K562 (cell line): ENCODE measurements around the gene MIDN. TPM values are rescaled to one million over a fixed set of nuclear protein-coding genes. Genes with fewer than 3 reads are reported as not detected.

Experiments used
- CBX3 ChIP-seq, 2 experiments: IDR thresholded peaks; 1 replicate in 1 of 2; 2 replicates in 1 of 2; pipeline ENCODE4 v1.6.1; 2012; ENCODE audit warnings: inconsistent platforms in 2 of 2, low read length in 2 of 2, borderline replicate concordance in 1 of 2, control low read depth in 1 of 2
- GATAD2B ChIP-seq: fragments of 450-650 bp; IDR thresholded peaks from 2 replicates; pipeline ENCODE4 v1.6.1; 2017; ENCODE audit warnings: mild to moderate bottlenecking, borderline replicate concordance
- NFXL1 ChIP-seq: fragments of 450-650 bp; formaldehyde crosslinking; IDR thresholded peaks from 2 replicates; pipeline ENCODE4 v1.4.0; 2021; ENCODE audit warnings: mild to moderate bottlenecking
- RNF2 ChIP-seq: sonication (generic); IDR thresholded peaks from 2 replicates; pipeline ENCODE4 v1.6.1; 2016
- SAFB ChIP-seq: fragments of 200-400 bp; formaldehyde crosslinking; IDR thresholded peaks from 2 replicates; pipeline ENCODE4 v1.6.1; 2017; ENCODE audit warnings: low read depth, low read length, borderline replicate concordance
- STAT5B ChIP-seq: fragments of 250-450 bp; sonication (Bioruptor Pico); IDR thresholded peaks from 2 replicates; pipeline ENCODE4 v1.8.0; 2021; ENCODE audit warnings: mild to moderate bottlenecking, inconsistent platforms
- TBL1XR1 ChIP-seq, 2 experiments: IDR thresholded peaks; 2 replicates each; pipeline ENCODE4 v1.6.1; 2012; ENCODE audit warnings: improper control_type of control experiment in 2 of 2, low read length in 2 of 2, mild to moderate bottlenecking in 1 of 2
- ZKSCAN8 ChIP-seq: fragments of 200-800 bp; sonication (Bioruptor generic); IDR thresholded peaks from 2 replicates; pipeline ENCODE4 v1.6.1; 2016; ENCODE audit warnings: missing genetic modification characterization, missing compliant biosample characterization
- ZNF695 ChIP-seq: fragments of 450-650 bp; formaldehyde crosslinking; IDR thresholded peaks from 2 replicates; pipeline ENCODE4 v1.4.0; 2020; ENCODE audit warnings: mild to moderate bottlenecking, moderate library complexity
- ZNF830 ChIP-seq: fragments of 250-450 bp; sonication (Bioruptor Pico); IDR thresholded peaks from 2 replicates; pipeline ENCODE4 v1.5.0; 2021; ENCODE audit warnings: mild to moderate bottlenecking
- polyA plus RNA-seq, 8 experiments: library from polyadenylated mRNA; depleted of rRNA in 4 of 8; stranded (reverse) in 5 of 8; unstranded in 3 of 8; fragments of >200 nt; fragmentation: Nextera tagmentation in 2 of 8; fragmentation: Illumina TruSeq in 1 of 8; extraction: Ambion mirVana in 2 of 8; extraction: Trizol in 1 of 8; gene quantifications; 2 replicates each; pipeline versions ENCODE4 v1.2.1 to v1.2.3, GENCODE V29; 2011 to 2014; ENCODE audit warnings: inconsistent platforms in 1 of 8, missing spikeins in 1 of 8
- total RNA-seq, 7 experiments: library from RNA; depleted of rRNA in 6 of 7; stranded (reverse); fragments of >200 nt in 6 of 7; fragmentation: Illumina TruSeq in 2 of 7; extraction: Trizol in 2 of 7; gene quantifications; 2 replicates each; pipeline versions ENCODE4 v1.2.1 to v1.2.3, GENCODE V29; 2011 to 2021; ENCODE audit warnings: low replicate concordance in 1 of 7
- TF ChIP-seq, protein P1 (sequence below): fragments of 450-650 bp; conservative IDR thresholded peaks from 2 replicates; pipeline ENCODE4 v1.6.1; 2016; ENCODE audit warnings: missing genetic modification characterization, low read depth, mild to moderate bottlenecking, control low read depth, missing compliant biosample characterization
- TF ChIP-seq, protein P2 (sequence below): fragments of 450-650 bp; IDR thresholded peaks from 2 replicates; pipeline ENCODE4 v1.6.1; 2018; ENCODE audit not compliant: partially characterized antibody
- TF ChIP-seq, protein P3 (sequence below): fragments of 250-450 bp; sonication (Bioruptor Pico); IDR thresholded peaks from 2 replicates; pipeline ENCODE4 v1.5.0; 2020; ENCODE audit warnings: mild to moderate bottlenecking
- TF ChIP-seq, protein P4 (sequence below): fragments of 450-650 bp; IDR thresholded peaks from 2 replicates; pipeline ENCODE4 v1.6.1; 2016; ENCODE audit warnings: antibody characterized with exemption
- TF ChIP-seq, protein P5 (sequence below): sonication (generic); formaldehyde crosslinking; IDR thresholded peaks from 2 replicates; pipeline ENCODE4 v1.8.0; 2022; ENCODE audit warnings: mild to moderate bottlenecking, missing genetic modification reagents
- TF ChIP-seq, protein P6 (sequence below): fragments of 250-450 bp; sonication (Bioruptor Pico); IDR thresholded peaks from 2 replicates; pipeline ENCODE4 v1.4.0; 2020; ENCODE audit warnings: mild to moderate bottlenecking, moderate library complexity

MIDN gene
- total and polyA plus RNA-seq, 9 of the 15 experiments (the other 6 are each of a cell fraction or from before 2014, with no cell fraction given): 0.17 to 120 (median 10.1) TPM

DNA sequence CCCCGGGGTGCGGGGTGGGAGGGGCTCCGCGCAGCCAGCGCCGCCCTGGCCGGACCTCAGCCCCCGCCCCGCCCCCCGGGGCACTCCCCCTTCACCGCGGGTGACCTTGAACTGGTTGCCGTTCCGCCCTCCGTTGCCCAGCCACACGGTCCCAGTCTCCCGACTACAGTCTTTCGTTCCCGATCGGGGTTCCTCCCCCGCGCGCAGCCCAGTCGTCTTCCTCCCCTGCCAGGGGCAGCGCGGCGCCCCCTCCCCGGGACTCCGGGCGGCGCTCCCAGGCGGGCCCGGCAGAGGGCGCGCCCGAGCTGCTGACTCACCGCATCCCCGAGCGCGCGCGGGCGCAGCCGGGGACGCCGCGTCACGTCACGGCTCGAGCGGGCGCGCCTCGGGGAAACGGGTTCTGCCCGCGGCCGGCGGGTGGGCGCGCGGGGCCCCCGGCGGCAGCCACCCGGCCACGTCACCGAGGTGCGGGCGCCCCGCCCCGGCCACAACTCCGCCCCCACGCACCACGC, 459 bp downstream of the MIDN start (continued):
- TF ChIP-seq ZNF695 (CRISPR knock-in tag): no peak
- peak; percentile 99 for TF ChIP-seq GATAD2B
- TF ChIP-seq RNF2: no peak
- 0 out of 4 replicates have a peak, but pooled peaks of 1 of the 2 experiments have one; percentile 13 for TF ChIP-seq TBL1XR1 (IDR thresholded peaks at IDR 0.05; ENCODE audit: low read length in 2 of 2)
- no peak for TF ChIP-seq CBX3 (IDR thresholded peaks at IDR 0.05; ENCODE audit: borderline replicate concordance in 1 of 2, low read length in 2 of 2)
- TF ChIP-seq, protein P1, sequence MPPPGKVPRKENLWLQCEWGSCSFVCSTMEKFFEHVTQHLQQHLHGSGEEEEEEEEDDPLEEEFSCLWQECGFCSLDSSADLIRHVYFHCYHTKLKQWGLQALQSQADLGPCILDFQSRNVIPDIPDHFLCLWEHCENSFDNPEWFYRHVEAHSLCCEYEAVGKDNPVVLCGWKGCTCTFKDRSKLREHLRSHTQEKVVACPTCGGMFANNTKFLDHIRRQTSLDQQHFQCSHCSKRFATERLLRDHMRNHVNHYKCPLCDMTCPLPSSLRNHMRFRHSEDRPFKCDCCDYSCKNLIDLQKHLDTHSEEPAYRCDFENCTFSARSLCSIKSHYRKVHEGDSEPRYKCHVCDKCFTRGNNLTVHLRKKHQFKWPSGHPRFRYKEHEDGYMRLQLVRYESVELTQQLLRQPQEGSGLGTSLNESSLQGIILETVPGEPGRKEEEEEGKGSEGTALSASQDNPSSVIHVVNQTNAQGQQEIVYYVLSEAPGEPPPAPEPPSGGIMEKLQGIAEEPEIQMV: no peak
- TF ChIP-seq NFXL1: no peak
- no peak for TF ChIP-seq ZNF830 (CRISPR knock-in tag)
- peak; percentile 93 for TF ChIP-seq SAFB
- no peak for TF ChIP-seq ZKSCAN8 (CRISPR knock-in tag)
- TF ChIP-seq, protein P2, sequence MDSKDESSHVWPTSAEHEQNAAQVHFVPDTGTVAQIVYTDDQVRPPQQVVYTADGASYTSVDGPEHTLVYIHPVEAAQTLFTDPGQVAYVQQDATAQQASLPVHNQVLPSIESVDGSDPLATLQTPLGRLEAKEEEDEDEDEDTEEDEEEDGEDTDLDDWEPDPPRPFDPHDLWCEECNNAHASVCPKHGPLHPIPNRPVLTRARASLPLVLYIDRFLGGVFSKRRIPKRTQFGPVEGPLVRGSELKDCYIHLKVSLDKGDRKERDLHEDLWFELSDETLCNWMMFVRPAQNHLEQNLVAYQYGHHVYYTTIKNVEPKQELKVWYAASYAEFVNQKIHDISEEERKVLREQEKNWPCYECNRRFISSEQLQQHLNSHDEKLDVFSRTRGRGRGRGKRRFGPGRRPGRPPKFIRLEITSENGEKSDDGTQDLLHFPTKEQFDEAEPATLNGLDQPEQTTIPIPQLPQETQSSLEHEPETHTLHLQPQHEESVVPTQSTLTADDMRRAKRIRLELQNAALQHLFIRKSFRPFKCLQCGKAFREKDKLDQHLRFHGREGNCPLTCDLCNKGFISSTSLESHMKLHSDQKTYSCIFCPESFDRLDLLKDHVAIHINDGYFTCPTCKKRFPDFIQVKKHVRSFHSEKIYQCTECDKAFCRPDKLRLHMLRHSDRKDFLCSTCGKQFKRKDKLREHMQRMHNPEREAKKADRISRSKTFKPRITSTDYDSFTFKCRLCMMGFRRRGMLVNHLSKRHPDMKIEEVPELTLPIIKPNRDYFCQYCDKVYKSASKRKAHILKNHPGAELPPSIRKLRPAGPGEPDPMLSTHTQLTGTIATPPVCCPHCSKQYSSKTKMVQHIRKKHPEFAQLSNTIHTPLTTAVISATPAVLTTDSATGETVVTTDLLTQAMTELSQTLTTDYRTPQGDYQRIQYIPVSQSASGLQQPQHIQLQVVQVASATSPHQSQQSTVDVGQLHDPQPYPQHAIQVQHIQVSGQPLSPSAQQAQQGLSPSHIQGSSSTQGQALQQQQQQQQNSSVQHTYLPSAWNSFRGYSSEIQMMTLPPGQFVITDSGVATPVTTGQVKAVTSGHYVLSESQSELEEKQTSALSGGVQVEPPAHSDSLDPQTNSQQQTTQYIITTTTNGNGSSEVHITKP: no peak
- TF ChIP-seq, protein P3, sequence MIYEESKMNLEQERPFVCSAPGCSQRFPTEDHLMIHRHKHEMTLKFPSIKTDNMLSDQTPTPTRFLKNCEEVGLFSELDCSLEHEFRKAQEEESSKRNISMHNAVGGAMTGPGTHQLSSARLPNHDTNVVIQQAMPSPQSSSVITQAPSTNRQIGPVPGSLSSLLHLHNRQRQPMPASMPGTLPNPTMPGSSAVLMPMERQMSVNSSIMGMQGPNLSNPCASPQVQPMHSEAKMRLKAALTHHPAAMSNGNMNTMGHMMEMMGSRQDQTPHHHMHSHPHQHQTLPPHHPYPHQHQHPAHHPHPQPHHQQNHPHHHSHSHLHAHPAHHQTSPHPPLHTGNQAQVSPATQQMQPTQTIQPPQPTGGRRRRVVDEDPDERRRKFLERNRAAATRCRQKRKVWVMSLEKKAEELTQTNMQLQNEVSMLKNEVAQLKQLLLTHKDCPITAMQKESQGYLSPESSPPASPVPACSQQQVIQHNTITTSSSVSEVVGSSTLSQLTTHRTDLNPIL (CRISPR knock-in tag): no peak
- TF ChIP-seq STAT5B (CRISPR knock-in tag): no peak
- TF ChIP-seq, protein P4, sequence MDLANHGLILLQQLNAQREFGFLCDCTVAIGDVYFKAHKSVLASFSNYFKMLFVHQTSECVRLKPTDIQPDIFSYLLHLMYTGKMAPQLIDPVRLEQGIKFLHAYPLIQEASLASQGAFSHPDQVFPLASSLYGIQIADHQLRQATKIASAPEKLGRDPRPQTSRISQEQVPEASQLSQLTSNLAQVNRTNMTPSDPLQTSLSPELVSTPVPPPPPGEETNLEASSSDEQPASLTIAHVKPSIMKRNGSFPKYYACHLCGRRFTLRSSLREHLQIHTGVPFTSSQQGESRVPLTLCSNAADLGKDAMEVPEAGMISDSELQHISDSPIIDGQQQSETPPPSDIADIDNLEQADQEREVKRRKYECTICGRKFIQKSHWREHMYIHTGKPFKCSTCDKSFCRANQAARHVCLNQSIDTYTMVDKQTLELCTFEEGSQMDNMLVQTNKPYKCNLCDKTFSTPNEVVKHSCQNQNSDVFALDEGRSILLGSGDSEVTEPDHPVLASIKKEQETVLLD: 0 out of 2 replicates have a peak, but pooled peaks have one; percentile 61
- TF ChIP-seq, protein P5, sequence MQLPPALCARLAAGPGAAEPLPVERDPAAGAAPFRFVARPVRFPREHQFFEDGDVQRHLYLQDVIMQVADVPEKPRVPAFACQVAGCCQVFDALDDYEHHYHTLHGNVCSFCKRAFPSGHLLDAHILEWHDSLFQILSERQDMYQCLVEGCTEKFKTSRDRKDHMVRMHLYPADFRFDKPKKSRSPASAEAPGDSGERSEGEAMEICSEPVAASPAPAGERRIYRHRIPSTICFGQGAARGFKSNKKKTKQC: no peak
- TF ChIP-seq, protein P6, sequence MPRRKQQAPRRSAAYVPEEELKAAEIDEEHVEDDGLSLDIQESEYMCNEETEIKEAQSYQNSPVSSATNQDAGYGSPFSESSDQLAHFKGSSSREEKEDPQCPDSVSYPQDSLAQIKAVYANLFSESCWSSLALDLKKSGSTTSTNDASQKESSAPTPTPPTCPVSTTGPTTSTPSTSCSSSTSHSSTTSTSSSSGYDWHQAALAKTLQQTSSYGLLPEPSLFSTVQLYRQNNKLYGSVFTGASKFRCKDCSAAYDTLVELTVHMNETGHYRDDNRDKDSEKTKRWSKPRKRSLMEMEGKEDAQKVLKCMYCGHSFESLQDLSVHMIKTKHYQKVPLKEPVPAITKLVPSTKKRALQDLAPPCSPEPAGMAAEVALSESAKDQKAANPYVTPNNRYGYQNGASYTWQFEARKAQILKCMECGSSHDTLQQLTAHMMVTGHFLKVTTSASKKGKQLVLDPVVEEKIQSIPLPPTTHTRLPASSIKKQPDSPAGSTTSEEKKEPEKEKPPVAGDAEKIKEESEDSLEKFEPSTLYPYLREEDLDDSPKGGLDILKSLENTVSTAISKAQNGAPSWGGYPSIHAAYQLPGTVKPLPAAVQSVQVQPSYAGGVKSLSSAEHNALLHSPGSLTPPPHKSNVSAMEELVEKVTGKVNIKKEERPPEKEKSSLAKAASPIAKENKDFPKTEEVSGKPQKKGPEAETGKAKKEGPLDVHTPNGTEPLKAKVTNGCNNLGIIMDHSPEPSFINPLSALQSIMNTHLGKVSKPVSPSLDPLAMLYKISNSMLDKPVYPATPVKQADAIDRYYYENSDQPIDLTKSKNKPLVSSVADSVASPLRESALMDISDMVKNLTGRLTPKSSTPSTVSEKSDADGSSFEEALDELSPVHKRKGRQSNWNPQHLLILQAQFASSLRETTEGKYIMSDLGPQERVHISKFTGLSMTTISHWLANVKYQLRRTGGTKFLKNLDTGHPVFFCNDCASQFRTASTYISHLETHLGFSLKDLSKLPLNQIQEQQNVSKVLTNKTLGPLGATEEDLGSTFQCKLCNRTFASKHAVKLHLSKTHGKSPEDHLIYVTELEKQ (CRISPR knock-in tag): no peak
